ENCODE results near the gene NUDT12.

DNA sequence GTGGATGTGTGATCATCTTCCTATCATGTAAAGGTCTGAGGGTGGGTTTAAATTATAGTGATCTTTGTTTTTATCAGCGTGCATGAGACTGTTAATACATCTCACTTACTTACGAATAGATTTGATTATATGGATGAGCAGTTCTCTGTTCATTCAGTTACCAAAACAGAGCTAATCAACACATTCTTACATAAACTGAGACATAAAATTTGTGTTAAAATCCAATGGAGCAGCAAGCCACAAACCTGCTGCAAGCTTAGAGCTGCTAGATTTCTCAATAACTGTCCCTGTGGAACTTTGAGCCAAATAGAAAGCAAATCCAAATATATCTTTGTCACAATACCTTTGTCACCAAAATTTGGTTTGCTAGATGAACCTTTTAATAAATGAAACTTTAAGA lies 50.1 kb downstream of the NUDT12 start:
- TF ChIP-seq POLR2AphosphoS5 (IDR thresholded peaks at IDR 0.05; ENCODE audit: low read depth, low read length) (no peak), RAD21 (IDR thresholded peaks at IDR 0.05; ENCODE audit: low read depth) (no peak), EZH2 (IDR thresholded peaks at IDR 0.05) (no peak), ELF1 (IDR thresholded peaks at IDR 0.05; ENCODE audit: borderline replicate concordance, low read depth) (no peak)
- TF ChIP-seq, protein P1, sequence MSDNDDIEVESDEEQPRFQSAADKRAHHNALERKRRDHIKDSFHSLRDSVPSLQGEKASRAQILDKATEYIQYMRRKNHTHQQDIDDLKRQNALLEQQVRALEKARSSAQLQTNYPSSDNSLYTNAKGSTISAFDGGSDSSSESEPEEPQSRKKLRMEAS (IDR thresholded peaks at IDR 0.05), result no peak
- TF ChIP-seq, protein P2, sequence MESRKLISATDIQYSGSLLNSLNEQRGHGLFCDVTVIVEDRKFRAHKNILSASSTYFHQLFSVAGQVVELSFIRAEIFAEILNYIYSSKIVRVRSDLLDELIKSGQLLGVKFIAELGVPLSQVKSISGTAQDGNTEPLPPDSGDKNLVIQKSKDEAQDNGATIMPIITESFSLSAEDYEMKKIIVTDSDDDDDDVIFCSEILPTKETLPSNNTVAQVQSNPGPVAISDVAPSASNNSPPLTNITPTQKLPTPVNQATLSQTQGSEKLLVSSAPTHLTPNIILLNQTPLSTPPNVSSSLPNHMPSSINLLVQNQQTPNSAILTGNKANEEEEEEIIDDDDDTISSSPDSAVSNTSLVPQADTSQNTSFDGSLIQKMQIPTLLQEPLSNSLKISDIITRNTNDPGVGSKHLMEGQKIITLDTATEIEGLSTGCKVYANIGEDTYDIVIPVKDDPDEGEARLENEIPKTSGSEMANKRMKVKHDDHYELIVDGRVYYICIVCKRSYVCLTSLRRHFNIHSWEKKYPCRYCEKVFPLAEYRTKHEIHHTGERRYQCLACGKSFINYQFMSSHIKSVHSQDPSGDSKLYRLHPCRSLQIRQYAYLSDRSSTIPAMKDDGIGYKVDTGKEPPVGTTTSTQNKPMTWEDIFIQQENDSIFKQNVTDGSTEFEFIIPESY (IDR thresholded peaks at IDR 0.05; ENCODE audit: extremely low read depth, insufficient replicate concordance, low read length), result no peak
- TF ChIP-seq, protein P3, sequence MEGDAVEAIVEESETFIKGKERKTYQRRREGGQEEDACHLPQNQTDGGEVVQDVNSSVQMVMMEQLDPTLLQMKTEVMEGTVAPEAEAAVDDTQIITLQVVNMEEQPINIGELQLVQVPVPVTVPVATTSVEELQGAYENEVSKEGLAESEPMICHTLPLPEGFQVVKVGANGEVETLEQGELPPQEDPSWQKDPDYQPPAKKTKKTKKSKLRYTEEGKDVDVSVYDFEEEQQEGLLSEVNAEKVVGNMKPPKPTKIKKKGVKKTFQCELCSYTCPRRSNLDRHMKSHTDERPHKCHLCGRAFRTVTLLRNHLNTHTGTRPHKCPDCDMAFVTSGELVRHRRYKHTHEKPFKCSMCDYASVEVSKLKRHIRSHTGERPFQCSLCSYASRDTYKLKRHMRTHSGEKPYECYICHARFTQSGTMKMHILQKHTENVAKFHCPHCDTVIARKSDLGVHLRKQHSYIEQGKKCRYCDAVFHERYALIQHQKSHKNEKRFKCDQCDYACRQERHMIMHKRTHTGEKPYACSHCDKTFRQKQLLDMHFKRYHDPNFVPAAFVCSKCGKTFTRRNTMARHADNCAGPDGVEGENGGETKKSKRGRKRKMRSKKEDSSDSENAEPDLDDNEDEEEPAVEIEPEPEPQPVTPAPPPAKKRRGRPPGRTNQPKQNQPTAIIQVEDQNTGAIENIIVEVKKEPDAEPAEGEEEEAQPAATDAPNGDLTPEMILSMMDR (IDR thresholded peaks at IDR 0.05 in 2 of 3, conservative IDR thresholded peaks at IDR 0.05 in 1 of 3; ENCODE audit: borderline replicate concordance in 1 of 3, insufficient read depth in 1 of 3, low read depth in 2 of 3, low read length in 2 of 3), result no peak

Data from HCT116 (cell line).